DMS153 treated with DMSO at 0.1 percent for 48 hours (cell line): ENCODE data around the gene DARS1.
A peak's percentile ranks its signal among the peaks of the same experiment; 100 is the strongest.
"Not testable (repeated sequence)": the region's sequence is repeated elsewhere in the genome, so short reads cannot be mapped to it uniquely, and the experiment has no call there.

Experiments used
- DNase-seq: peaks from one replicate; lab custom pipeline; 2025; ENCODE audit not compliant: unreplicated experiment; lab: John Stamatoyannopoulos, UW

DARS1 gene

GRCh38 chr2:135890835-135891234 is 94.6 kb downstream of the DARS1 start:
- no peak for DNase-seq

DNA sequence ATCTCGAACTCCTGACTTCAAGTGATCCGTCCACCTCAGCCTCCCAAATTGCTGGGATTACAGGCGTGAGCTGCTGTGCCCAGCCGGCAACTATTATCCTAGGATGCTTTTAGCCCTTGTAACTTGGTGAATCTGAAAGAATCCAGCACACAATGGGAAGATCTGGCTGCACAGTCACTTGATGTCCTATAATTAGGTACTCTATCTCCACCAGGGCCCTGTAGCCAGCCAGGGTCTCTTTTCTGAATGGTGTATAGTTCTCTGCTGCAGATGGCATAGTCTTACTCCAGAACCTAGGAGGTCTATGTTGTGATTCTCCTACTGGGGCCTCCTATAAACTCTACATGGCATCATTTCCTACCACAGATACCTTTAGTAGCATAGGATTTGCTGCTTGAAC is 95.3 kb downstream of the DARS1 start:
- DNase-seq, result no peak

DNA sequence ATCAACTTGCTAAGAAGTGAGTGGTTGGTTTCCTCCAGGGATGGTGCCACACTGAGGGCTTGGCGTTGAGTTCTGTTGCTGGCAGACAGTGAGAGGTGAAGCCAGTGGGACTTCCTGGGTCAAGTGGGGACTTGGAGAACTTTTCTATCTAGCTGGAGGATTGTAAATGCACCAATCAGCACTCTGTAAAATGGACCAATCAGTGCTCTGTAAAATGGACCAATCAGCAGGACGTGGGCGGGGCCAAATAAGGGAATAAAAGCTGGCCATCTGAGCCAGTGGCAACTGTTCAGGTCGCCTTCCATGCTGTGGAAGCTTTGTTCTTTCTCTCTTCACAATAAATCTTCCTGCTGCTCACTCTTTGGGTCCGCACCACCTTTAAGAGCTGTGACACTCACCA is 96.8 kb downstream of the DARS1 start:
- not testable (repeated sequence) for DNase-seq

- DNase-seq, result no peak
Observed at GRCh38 chr2:135885709-135886108, 99.7 kb downstream of the DARS1 start.

GRCh38 chr2:135882415-135882814 is 103.0 kb downstream of the DARS1 start:
- no peak for DNase-seq

- not testable (repeated sequence) for DNase-seq
Observed at GRCh38 chr2:135876770-135877169, 108.7 kb downstream of the DARS1 start.

GRCh38 chr2:135876066-135876711 is 109.2 kb downstream of the DARS1 start, which contains the start of gene MCM6:
MCM6 (minus strand) TSS chr2:135876443; CDS start chr2:135876365, 78 bp downstream.
- peak; percentile 97 for DNase-seq

- peak; percentile 5 for DNase-seq
Observed at GRCh38 chr2:135875491-135876065, 109.8 kb downstream of the DARS1 start.

DNA sequence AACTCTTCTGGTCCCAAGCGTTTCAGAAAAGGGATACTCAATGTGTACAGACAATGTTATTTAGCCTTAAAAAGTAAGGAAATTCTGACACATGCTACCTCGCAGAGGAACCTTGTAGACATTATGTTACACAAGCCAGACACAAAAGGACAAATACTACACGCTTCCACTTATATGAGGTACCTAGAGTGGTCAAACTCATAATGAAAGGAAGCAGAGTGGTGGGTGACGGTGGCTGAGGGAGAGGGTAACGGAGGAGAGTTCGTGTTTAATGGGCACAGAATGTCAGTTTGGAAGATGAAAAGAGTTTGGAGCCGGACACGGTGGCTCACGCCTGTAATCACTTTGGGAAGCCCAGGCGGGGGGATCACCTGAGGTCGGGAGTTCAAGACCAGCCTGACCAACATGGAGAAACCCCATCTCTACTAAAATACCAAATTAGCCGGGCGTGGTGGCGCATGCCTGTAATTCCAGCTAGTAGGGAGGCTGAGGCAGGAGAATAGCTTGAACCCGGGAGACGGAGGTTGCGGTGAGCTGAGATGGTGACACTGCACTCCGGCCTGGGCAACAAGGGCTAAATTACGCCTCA is 110.6 kb downstream of the DARS1 start:
- DNase-seq, result no peak

DNA sequence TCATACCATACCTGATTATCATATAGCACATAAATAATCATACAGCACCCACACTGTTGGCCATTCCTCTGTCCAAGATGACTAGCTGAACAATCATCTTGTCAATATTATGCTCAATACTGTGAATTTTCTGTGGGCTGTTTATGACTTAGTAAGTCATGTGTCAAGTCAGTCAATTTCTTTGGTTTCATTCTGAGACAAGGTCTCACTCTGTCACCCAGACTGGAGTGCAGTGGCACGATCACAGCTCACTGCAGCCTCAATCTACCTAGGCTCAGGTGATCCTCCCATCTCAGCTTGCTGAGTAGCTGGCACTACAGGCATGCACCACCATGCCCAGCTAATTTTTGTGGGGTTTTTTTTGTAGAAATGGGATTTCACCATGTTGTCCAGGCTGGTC is 114.9 kb downstream of the DARS1 start:
- no peak for DNase-seq

GRCh38 chr2:135863233-135863632 is 122.2 kb downstream of the DARS1 start:
- no peak for DNase-seq

- DNase-seq, result no peak
Observed at GRCh38 chr2:135862718-135863117, 122.7 kb downstream of the DARS1 start.
